BLaER1 treated with 17β-estradiol and CSF1 and Interleukin-3, amounts not matched to agents 10 nM and 100 nM (cell line): ENCODE results near the gene CEP164.

Experiments
- H3K27ac ChIP-seq, 11 experiments: shearing (Covaris generic); formaldehyde crosslinking; 2 replicates each; pipeline ENCODE4 v1.8.1; 2022
- H3K27me3 ChIP-seq, 11 experiments: shearing (Covaris generic); formaldehyde crosslinking; 2 replicates each; pipeline ENCODE4 v1.8.1; 2022
- H3K36me3 ChIP-seq, 11 experiments: shearing (Covaris generic); formaldehyde crosslinking; 2 replicates each; pipeline ENCODE4 v1.8.1; 2022
- H3K4me1 ChIP-seq, 10 experiments: shearing (Covaris generic); formaldehyde crosslinking; 2 replicates each; pipeline ENCODE4 v1.8.1; 2022
- H3K4me2 ChIP-seq, 11 experiments: shearing (Covaris generic); formaldehyde crosslinking; 2 replicates each; pipeline ENCODE4 v1.8.1; 2022
- H3K4me3 ChIP-seq, 10 experiments: shearing (Covaris generic); formaldehyde crosslinking; 2 replicates each; pipeline ENCODE4 v1.8.1; 2022
- H3K9ac ChIP-seq, 11 experiments: shearing (Covaris generic); formaldehyde crosslinking; 2 replicates each; pipeline ENCODE4 v1.8.1; 2022
- H3K9me3 ChIP-seq, 11 experiments: shearing (Covaris generic); formaldehyde crosslinking; replicated peaks in 1 of 11; 2 replicates each; pipeline ENCODE4 v1.8.1; 2022
- H4K20me1 ChIP-seq, 11 experiments: shearing (Covaris generic); formaldehyde crosslinking; 2 replicates each; pipeline ENCODE4 v1.8.1; 2022
- Cebpa-rat ChIP-seq, 11 experiments: shearing (Covaris generic); IDR thresholded peaks; 2 replicates each; pipeline ENCODE4 v1.8.1; 2022

Gene CEP164

DNA sequence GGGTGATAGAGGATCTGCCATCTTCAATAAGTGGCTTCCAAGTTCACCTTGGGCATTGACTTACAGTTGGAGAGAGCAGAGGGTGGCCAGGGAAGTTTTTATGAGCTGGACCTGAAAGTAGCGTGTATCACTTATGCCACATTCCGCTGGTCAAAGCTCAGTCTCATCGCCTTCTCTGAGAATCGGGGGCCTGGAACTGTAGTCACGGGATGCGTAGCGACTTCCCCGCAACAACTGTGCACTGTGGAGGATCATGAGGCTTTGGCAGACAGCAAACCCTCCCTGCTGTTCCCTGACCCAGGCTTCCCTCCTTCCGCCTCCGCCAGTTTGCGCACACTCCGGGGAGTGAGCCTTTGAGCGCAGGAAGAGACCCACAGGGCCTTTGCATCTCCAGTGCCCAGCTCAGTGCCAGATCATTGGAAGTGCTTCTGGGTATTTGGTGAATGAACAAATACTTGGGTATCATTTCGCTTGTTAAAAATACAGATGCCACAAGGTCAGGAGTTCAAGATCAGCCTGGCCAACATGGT is 95.5 kb downstream of the CEP164 start:
- peaks cover 0 to 10% (median 0%) of the 10 kb centered on the region in 11 experiments; a peak in 3 of 22 replicates for H4K20me1 ChIP-seq
- no peaks in the 10 kb centered on the region for H3K9me3 ChIP-seq
- no peak for TF ChIP-seq Cebpa-rat (IDR thresholded peaks at IDR 0.05)
- H3K27ac ChIP-seq, result no peak overlapping the region
- no peak overlapping the region for H3K4me2 ChIP-seq
- no peak overlapping the region for H3K4me3 ChIP-seq
- peaks cover 0 to 10% (median 2%) of the 10 kb centered on the region in 10 experiments; a peak in 6 of 20 replicates for H3K4me1 ChIP-seq
- no peaks in the 10 kb centered on the region for H3K36me3 ChIP-seq
- H3K9ac ChIP-seq, result no peak overlapping the region
- H3K27me3 ChIP-seq, result no peaks in the 10 kb centered on the region

DNA sequence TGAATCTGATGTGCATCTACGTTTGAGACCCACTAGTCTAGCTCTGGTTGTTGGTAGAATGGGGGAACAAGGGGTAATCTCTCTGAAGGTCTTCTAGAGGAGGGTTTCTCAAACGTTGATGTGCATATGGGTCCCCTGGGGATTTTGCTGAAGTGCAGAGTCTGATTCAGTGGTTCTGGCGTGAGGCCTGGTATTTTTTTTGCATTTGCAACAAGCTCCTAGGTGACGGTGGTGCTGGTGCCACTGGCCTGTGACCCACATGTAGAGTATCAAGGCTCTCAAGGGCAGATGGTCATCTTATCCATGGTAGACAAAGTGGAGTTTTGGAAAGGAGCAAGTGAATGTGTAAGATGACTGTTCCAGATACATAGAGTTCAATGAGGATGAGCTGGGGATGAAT is 97.1 kb downstream of the CEP164 start:
- peaks cover 0 to 10% (median 2%) of the 10 kb centered on the region in 10 experiments; a peak in 6 of 20 replicates for H3K4me1 ChIP-seq
- H4K20me1 ChIP-seq, result peaks cover 0 to 10% (median 0%) of the 10 kb centered on the region in 11 experiments; a peak in 3 of 22 replicates
- H3K27ac ChIP-seq, result no peak overlapping the region
- H3K36me3 ChIP-seq, result no peaks in the 10 kb centered on the region
- no peak for TF ChIP-seq Cebpa-rat (IDR thresholded peaks at IDR 0.05)
- peak overlapping the region in 5 of 11 experiments; percentile 7 to 28 (median 22); a peak in 7 of 22 replicates for H3K4me2 ChIP-seq
- H3K27me3 ChIP-seq, result no peaks in the 10 kb centered on the region
- no peak overlapping the region for H3K4me3 ChIP-seq
- no peaks in the 10 kb centered on the region for H3K9me3 ChIP-seq
- peak overlapping the region in 1 of 11 experiments; percentile 2; a peak in 1 of 22 replicates for H3K9ac ChIP-seq

DNA sequence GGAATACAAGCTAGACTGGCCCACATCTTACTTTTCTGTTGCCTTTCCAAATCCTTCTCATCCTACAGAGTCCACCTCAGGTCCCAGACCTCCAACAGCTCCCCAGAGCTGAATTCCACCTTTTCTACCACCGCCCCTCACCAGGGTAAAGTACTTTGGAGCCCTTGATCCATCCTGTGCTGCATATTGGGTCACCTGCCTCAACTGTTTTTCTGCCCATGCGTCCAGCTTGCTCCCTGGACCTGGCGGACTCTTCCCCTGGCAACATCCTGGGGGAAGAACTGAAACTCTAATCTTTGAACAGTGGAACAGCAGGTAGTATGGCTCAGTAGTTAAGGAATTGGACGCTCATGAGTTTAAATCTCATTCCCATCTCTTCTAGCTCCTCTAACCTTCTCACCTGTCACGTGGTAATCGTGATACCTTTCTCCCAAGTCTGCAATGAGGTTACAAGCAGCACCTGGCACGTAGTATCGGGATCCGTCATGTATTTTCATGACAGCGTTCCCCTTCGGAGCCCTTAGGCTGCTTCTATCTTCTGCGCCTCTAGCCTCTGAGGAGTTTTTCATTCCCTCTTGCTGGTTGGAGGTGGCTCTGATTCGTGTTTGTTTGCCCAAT is 98.1 kb downstream of the CEP164 start:
- peaks cover 0 to 10% (median 0%) of the 10 kb centered on the region in 11 experiments; a peak in 3 of 22 replicates for H4K20me1 ChIP-seq
- TF ChIP-seq Cebpa-rat (IDR thresholded peaks at IDR 0.05), result no peak
- H3K9me3 ChIP-seq, result no peaks in the 10 kb centered on the region
- H3K36me3 ChIP-seq, result no peaks in the 10 kb centered on the region
- H3K4me3 ChIP-seq, result no peak overlapping the region
- no peak overlapping the region for H3K9ac ChIP-seq
- peaks cover 0 to 11% (median 4%) of the 10 kb centered on the region in 10 experiments; a peak in 13 of 20 replicates for H3K4me1 ChIP-seq
- H3K27ac ChIP-seq, result no peak overlapping the region
- no peak overlapping the region for H3K4me2 ChIP-seq
- H3K27me3 ChIP-seq, result no peaks in the 10 kb centered on the region

DNA sequence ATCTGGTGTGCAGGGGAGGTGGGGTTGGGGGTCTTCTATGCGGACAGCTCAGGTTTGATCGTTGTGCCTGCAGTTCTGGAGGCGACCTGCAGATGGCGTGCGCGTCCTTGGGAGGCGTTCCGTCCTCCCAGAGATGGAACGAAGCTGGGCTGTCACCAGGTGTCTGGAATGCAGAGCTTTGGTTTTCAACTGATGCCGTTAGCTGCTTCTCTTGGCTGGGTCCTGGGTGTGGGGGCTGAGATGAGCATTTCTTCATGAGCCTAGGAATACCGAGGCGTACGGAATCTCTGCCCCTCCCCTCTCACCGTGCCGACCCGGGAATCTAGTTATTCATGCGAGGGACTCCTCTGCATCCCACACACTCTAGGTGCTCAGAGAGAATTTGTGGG is 98.6 kb downstream of the CEP164 start:
- no peak overlapping the region for H3K4me2 ChIP-seq
- no peak for TF ChIP-seq Cebpa-rat (IDR thresholded peaks at IDR 0.05)
- peaks cover 0 to 10% (median 0%) of the 10 kb centered on the region in 11 experiments; a peak in 3 of 22 replicates for H4K20me1 ChIP-seq
- peaks cover 0 to 16% (median 9%) of the 10 kb centered on the region in 10 experiments; a peak in 14 of 20 replicates for H3K4me1 ChIP-seq
- no peak overlapping the region for H3K9ac ChIP-seq
- no peaks in the 10 kb centered on the region for H3K27me3 ChIP-seq
- no peak overlapping the region for H3K27ac ChIP-seq
- no peak overlapping the region for H3K4me3 ChIP-seq
- no peaks in the 10 kb centered on the region for H3K9me3 ChIP-seq
- H3K36me3 ChIP-seq, result no peaks in the 10 kb centered on the region

DNA sequence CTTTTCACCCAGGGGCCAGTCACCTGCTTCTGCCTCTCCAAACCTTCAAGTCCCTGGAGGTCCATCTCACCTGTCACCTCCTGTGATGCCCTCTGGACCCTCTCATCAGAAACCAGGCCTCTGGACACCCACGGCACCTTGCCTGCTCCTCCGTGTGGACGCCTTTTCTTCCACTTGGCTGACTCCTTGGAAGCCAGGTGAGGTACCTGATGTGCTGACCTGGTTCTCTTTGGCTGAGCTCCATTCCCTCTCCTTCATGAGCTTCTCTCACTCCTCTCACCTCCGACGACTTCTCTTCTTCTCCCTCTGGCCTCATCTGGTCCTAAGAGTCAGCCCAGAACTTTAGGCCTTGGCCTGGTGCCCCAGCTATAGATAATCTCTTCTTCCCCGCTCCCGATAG is 99.3 kb downstream of the CEP164 start:
- Histone ChIP-seq H3K9ac (no peak overlapping the region), H3K4me1 (peaks cover 0 to 23% (median 14%) of the 10 kb centered on the region in 10 experiments; a peak in 15 of 20 replicates), H3K9me3 (no peaks in the 10 kb centered on the region), H3K4me3 (no peak overlapping the region), H3K4me2 (no peak overlapping the region), H3K36me3 (no peaks in the 10 kb centered on the region), H3K27ac (no peak overlapping the region), H4K20me1 (peaks cover 0 to 10% (median 0%) of the 10 kb centered on the region in 11 experiments; a peak in 4 of 22 replicates), H3K27me3 (no peaks in the 10 kb centered on the region)
- TF ChIP-seq Cebpa-rat (IDR thresholded peaks at IDR 0.05), result no peak

DNA sequence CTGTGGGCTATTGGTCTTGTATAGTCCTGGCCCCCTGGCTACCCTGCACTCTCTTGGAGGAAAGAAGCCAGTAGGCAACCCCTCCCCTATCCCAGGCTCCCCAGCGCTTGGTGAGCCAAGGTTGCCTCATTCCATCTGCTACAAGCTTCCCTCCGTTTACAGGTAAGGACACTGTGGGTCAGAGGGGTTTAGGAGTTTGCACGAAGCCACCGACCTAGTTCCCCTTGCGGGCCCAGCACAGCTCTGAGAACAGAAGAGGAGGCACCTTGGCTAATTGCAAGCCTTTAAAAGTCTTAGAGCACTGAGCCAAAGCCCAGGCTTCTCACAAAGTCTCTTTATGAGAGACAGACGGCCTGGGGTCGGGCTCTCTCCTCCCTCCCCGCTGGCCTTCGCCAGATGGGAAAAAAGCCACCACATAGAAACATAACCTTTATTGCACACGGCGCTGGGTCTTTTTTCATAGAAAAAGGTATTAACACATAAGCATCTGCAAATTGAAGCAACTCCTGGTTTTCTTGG is 99.8 kb downstream of the CEP164 start:
- Histone ChIP-seq H3K9ac (no peak overlapping the region), H4K20me1 (peaks cover 0 to 10% (median 0%) of the 10 kb centered on the region in 11 experiments; a peak in 4 of 22 replicates), H3K4me1 (peaks cover 0 to 26% (median 14%) of the 10 kb centered on the region in 10 experiments; a peak in 15 of 20 replicates), H3K4me2 (no peak overlapping the region), H3K36me3 (no peaks in the 10 kb centered on the region), H3K27me3 (no peaks in the 10 kb centered on the region), H3K27ac (no peak overlapping the region), H3K9me3 (no peaks in the 10 kb centered on the region), H3K4me3 (no peak overlapping the region)
- TF ChIP-seq Cebpa-rat (IDR thresholded peaks at IDR 0.05), result no peak

DNA sequence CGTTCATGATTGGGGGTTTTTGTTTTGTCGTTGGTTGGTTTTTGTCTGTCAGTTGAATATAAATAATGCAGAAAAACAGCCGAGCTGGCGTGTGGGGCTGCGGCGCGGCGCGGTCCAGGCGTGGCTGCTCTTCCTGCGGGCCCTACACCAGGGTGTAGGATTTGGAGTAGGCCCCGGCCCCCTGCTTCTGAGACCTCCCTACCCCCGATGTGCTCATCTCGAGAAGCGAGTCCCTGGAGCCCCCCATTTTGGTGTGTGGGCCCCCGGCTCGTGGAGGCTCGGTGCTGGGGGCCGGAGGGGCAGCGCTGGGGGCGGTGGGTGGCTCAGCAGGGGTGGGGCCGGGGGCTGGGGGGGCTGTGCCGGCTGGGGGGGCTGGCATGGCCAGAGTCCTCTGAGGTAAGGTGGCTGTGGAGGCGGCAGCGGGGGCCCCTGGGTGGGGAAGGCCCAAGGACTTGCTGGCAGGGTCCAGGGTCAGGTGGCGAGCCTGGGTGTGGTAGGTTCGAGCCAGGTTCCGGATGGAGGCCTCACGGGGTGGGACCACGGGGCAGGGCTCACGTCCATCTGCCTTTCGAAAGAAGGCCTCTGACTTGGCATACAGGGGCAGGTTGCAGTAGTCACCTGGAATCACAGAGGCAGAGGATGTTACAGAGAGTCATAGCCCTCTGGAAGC is 100.7 kb downstream of the CEP164 start:
- Histone ChIP-seq H3K9ac (no peak overlapping the region), H3K36me3 (no peaks in the 10 kb centered on the region), H3K9me3 (no peaks in the 10 kb centered on the region), H3K4me2 (no peak overlapping the region), H4K20me1 (peaks cover 0 to 10% (median 0%) of the 10 kb centered on the region in 11 experiments; a peak in 4 of 22 replicates), H3K27ac (no peak overlapping the region), H3K4me1 (peaks cover 0 to 26% (median 14%) of the 10 kb centered on the region in 10 experiments; a peak in 15 of 20 replicates), H3K4me3 (no peak overlapping the region), H3K27me3 (no peaks in the 10 kb centered on the region)
- TF ChIP-seq Cebpa-rat (IDR thresholded peaks at IDR 0.05), result no peak

DNA sequence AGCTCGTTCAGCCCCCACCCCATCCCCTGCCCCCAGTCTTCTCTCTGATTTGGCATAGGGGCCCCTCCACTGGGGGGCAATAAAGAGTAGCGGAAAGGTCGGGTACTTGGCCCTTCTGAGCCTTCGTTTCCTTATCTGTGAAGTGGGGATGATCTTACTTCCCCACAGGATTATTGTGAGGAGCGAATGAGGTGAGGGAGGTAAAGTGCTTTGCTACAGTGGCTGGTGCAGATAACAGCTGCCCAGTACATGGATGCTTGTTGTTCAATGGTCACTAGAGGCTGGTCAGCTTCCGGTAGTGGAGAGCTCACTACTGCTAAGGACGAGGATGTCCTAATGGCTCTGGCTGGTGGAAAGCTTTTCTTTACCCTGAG is 101.2 kb downstream of the CEP164 start:
- H3K4me2 ChIP-seq, result no peak overlapping the region
- H3K27ac ChIP-seq, result no peak overlapping the region
- no peaks in the 10 kb centered on the region for H3K9me3 ChIP-seq
- H4K20me1 ChIP-seq, result peaks cover 0 to 10% (median 0%) of the 10 kb centered on the region in 11 experiments; a peak in 4 of 22 replicates
- H3K4me3 ChIP-seq, result no peak overlapping the region
- TF ChIP-seq Cebpa-rat (IDR thresholded peaks at IDR 0.05), result no peak
- no peaks in the 10 kb centered on the region for H3K36me3 ChIP-seq
- H3K4me1 ChIP-seq, result peaks cover 0 to 26% (median 14%) of the 10 kb centered on the region in 10 experiments; a peak in 15 of 20 replicates
- no peaks in the 10 kb centered on the region for H3K27me3 ChIP-seq
- H3K9ac ChIP-seq, result no peak overlapping the region
